ENCODE results near the gene HIVEP3. TPM values are rescaled to one million over a fixed set of nuclear protein-coding genes. Genes with fewer than 3 reads are reported as not detected.

HIVEP3 gene
- total RNA-seq, 1 donor from 2014 or later = 0.77 TPM

DNA sequence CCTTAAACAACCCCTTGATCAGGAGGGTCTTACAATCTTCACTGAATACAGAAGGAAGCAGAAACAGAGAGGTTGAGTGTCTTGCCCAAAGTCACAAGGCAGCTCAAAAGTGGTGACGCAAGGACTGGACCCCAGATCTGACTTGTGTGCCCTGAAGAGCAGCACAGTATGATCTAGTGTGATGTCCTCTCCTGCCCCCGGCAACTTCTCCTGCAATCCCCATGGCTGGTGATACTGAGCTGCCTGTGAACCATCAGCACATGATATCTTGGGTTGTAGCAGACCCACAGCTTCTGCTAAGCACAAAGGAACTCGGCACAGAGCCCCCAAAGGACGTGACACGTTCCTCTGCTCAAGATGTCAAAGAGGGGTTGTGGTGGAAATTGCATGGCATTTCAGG lies 383.0 kb downstream of the HIVEP3 start:
- DNase-seq (ENCODE audit: low read depth in 2 of 2) = no peak

GRCh38 chr1:41535276-41535675 lies 383.4 kb downstream of the HIVEP3 start:
- no peak for DNase-seq (ENCODE audit: low read depth in 2 of 2)

DNA sequence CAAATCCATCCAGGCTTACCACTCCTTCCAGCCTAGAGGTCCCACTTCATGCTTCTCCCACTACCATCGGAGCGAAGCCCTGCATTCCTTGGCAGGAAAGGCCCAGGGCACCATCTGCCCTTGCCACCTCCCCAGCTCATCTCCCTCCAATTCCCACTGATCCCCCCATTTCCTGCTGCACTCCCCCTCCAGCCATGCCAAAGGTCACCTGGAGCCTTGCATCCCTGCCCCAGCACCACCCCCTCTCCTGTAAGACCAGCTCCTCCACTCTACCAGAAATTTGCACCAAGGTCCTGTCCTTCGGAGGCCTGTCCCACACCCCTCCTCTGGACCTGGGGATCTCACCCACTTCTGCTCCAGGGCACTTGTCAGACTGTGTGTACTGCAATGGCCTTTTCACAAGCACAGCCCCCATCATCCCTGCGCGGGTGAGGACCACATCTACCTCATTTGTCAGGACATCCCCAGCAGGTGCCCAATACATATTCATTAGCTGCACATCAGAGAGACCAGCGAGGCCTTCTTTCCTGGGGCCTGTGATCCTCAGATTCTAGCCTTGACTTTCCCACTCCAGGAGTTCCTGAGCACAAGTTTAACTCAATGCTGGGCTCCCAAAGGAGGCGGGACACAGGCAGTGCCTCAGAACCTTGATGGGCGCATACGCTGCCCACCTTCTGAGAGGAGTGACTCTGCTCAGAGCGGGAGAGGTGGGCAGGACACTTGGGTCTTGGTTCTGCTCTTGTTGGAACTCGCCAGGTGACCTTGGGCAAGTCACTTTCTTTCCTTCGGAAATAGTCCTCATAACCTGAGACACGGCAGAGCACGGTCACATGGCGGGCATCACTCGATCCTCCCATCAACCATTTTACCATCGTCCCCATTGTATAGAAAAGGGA lies 384.3 kb downstream of the HIVEP3 start:
- DNase-seq (ENCODE audit: low read depth in 2 of 2) = no peak

GRCh38 chr1:41533731-41534080 lies 385.0 kb downstream of the HIVEP3 start:
- no peak for DNase-seq (ENCODE audit: low read depth in 2 of 2)

DNA sequence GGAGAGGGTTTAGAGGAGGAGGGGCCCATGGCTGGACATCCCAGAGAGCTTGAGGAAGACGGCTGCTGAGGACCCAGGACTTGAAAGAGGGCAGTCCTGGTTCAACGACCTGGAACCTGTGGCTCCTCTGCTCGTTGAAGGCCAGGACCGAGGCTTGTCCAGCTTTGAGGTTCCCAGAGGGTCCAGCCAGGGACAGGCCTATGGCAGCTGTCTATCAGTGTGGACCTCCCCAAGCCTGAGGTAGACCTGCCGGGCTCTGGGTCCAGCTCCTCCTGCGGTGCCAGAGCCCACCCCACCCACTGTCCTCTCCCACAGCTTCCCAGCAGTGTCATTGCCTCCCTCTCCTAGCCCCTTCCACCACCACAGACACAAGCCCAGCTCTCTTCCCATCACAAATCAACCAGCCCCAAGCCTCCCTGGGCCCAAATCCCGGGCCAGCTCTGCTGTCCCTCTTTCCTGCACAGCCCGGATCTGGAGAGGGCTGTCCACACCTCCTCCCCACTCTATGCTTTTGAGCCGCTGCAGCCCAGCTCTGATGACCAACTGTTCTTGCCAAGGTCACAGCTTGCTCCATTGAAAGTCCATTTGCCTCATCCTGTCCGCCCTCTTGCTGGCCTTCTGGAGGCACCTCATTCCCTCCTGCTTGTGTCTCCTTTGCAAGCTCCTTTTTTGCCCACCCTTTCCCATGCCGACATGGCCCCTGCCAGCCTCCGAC lies 385.5 kb downstream of the HIVEP3 start:
- no peak for DNase-seq (ENCODE audit: low read depth in 2 of 2)

DNA sequence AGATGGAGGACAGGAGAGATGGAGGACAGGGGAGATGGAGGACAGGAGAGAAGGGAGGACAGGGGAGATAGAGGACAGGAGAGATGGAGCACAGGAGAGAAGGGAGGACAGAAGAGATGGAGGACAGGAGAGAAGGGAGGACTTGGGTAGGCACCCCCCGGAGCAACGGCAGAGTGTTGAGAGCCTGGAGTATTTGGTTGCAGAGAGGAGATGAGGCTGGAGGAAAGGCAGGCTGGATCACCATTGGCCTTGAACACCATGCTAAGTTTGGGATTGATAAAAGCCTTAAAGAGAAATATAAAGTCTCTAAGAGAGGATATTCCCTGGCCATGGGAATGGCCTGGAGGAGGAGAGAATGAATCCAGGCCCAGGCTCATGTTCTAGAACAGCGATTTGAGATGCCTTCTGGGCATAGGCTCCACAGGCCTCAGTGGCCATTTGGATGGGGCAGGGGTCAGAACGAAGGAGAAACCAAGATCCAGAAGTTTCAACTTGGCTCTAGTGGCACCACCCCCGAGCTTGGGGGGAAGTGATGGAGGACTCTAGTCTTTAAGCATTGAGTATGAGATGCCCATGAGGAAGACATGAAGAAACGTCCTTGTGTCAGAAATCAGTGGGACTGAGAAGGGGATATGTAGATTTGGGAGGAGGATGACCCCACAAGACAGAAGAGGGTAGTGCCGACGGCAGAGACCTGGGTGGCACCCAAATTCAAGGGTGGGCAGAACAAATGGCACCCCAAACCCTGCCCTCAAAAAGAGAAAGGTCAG lies 386.3 kb downstream of the HIVEP3 start:
- no peak for DNase-seq (ENCODE audit: low read depth in 2 of 2)

GRCh38 chr1:41530411-41530810 lies 388.3 kb downstream of the HIVEP3 start:
- no peak for DNase-seq (ENCODE audit: low read depth in 2 of 2)

- no peak for DNase-seq (ENCODE audit: low read depth in 2 of 2)
These were observed 388.9 kb downstream of the HIVEP3 start for GRCh38 chr1:41529621-41530395.

DNA sequence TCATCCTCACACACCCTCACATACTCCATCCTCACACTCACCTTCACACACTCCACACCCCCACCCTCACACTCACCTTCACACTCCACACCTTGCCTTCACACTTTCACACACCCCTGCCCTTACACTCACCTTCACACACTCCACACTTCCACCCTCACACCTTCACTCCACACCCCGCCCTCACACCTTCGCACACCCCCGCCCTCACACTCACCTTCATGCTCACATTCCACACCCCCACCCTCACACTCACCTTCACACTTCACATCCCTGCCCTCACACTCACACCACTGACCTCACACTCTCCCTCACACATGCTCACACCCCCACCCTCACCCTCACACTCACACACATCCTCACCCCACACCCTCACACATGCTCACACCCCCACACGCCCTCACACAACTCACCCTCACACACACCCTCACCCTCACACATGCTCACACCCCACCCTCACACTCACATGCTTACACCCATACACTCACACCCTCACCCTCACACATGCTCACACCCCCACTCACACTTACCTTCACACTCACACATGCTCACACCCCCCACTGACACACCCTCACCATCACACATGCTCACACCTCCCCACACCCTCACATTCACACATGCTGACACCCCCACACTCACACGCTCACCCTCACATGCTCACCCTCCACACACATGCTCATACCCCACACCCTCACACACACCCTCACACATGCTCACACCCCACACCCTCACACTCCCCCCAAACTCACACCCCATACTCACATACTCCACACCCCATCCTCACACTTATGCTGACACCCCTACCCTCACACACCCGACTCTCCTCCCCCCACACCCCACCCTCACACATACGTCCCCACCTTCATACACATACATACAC lies 389.8 kb downstream of the HIVEP3 start:
- DNase-seq (ENCODE audit: low read depth in 2 of 2) = no peak

- no peak for DNase-seq (ENCODE audit: low read depth in 2 of 2)
These were observed 390.6 kb downstream of the HIVEP3 start for GRCh38 chr1:41528106-41528505.

- DNase-seq (ENCODE audit: low read depth in 2 of 2) = no peak
These were observed 391.7 kb downstream of the HIVEP3 start for GRCh38 chr1:41526956-41527561.

DNA sequence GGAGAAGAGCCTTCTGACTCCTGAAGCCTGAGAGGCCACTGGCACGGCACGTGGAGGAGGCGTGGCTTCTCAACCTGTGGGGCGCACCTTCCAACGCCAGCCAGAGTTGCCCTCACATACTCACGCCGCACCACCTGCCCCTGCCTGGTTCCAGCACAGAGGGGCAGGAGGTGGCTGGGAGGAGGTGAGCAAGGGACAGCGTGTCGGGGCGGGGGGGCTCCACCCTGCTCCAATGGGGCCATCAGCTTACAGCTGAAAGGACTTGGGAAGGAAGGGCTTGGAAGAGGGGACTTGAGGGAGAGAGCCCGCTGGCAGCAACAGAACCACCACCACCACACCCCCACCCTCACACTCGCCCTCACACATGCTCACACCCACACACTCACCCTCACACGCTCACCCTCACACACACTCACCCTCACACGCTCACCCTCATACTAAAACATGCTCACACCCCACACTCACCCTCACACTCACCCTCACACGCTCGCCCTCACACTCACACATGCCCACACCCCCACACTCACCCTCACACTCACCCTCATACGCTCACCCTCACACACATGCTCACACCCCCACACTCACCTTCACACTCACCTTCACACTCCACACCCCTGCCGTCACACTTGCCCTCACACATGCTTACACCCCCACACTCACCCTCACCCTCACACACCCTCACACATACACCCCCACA lies 392.7 kb downstream of the HIVEP3 start:
- DNase-seq (ENCODE audit: low read depth in 2 of 2) = no peak

DNA sequence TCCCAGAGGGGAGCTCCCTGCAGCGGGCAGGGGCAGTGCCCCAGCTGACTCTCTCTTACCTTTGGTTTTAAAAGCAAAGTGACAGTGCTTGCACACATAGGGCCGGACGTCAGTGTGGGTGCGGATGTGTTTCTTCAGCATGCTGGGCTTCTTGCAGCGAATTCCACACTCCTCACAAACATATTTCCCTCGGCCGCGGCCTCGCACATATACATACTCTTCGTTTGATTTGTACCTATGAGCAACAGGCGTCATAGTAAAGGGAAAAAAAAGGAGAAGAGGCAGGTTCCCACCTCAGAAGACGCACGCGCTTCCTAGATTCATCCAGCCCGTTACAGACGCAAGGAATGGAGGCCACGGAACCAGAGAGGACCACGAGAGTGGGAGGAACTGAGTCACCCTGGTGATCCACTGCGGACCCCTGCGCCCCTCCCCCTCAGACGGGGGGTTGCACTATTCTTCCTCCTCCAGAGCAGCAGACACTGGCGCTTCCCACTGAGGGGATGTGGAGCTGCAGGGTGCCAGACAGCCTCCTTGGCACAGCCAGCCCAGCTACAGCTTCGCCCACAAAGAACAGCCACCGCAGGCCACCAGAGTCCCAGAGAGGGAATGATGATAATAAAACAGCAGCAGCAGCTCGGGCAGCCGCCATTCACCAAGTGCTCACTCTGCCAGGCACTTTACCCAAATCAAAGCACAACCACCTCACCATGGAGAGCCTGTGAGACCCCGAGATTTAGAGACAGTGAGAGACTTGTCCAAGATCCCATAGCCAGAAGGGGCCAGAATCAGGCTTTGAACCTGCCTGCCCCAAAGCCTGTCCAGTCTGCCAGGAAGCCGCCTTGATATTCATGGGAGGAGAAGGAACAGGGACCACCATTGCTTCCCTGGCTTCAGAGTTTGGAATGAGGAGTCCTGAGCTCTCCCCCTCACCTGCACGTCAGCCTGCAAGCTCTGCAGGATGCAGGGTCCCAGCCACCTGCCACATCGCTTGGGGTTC lies 393.7 kb downstream of the HIVEP3 start:
- DNase-seq (ENCODE audit: low read depth in 2 of 2) = no peak

DNA sequence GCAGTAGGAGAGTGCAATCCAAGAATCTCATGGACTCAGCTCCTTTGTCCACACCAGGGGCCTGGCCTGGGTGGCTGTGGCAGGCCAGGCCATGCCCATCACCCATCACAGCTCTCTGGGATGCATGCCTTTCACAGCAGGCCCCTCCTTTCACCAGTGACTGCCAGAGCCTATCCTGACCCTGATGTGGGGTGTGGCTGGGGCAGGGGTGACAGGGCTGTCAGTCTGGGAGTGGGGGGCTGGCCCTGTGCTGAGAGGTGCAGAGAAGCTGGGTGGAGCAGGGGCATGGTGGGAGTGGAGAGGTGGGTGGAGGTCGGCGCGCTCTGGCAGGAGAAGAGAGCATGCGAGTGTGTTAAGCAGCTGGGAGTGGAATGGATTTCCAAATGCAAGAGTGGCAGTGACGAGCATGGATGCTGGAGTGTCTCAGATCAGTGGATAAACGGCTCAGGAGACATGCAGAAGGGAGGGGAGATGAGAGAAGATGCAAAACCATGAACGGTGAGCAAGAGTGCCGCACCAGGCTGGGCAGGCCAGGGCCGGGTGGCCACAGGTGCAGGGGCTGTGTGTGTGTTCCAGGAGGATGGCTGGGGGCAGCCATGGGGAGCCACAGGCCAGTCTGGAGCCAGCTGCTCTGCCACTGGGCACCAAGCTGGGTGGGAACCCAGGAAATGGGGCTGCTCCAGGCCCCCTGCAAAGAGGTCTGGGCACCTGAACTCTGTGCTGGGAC lies 394.6 kb downstream of the HIVEP3 start:
- DNase-seq (ENCODE audit: low read depth in 2 of 2) = no peak

GRCh38 chr1:41523071-41523470 lies 395.7 kb downstream of the HIVEP3 start:
- DNase-seq (ENCODE audit: low read depth in 2 of 2) = no peak

- DNase-seq (ENCODE audit: low read depth in 2 of 2) = no peak
These were observed 397.0 kb downstream of the HIVEP3 start for GRCh38 chr1:41521766-41522165.

GRCh38 chr1:41520951-41521752 lies 397.6 kb downstream of the HIVEP3 start:
- DNase-seq (ENCODE audit: low read depth in 2 of 2) = no peak
